ENCODE results near the gene FAAP24. TPM values are rescaled to one million over a fixed set of nuclear protein-coding genes. Genes with fewer than 3 reads are reported as not detected.

Gene FAAP24
- total and polyA plus RNA-seq, 2 of the 8 experiments (the other 6 are each of a cell fraction or from before 2014, with no cell fraction given), result 3.3 to 4.2 TPM

DNA sequence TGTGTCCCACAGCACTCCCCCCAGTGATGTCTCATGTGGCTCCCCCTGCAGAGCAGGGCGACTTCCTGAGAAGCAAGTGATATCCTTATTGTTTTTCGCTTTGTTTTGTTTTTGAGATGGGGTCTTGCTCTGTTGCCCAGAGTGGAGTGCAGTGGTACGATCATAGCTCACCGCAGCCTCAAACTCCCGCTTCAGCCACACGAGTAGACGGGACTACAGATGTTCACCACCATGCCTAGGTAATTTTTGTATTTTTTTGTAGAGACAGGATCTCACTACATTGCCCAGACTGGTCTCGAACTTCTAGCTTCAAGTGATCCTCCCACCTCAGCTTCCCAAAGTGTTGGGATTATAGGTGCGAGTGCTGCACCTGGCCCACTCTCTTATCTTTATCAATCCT, 5.3 kb upstream of the FAAP24 start (continued):
- no peak for TF ChIP-seq POLR2A (IDR thresholded peaks at IDR 0.05; ENCODE audit: control extremely low read depth in 1 of 2, low read depth in 2 of 2, low read length in 2 of 2)
